ENCODE results near the gene IQSEC3.
"Not testable (repeated sequence)": the region's sequence is repeated elsewhere in the genome, so short reads cannot be mapped to it uniquely, and the experiment has no call there.

IQSEC3 gene

DNA sequence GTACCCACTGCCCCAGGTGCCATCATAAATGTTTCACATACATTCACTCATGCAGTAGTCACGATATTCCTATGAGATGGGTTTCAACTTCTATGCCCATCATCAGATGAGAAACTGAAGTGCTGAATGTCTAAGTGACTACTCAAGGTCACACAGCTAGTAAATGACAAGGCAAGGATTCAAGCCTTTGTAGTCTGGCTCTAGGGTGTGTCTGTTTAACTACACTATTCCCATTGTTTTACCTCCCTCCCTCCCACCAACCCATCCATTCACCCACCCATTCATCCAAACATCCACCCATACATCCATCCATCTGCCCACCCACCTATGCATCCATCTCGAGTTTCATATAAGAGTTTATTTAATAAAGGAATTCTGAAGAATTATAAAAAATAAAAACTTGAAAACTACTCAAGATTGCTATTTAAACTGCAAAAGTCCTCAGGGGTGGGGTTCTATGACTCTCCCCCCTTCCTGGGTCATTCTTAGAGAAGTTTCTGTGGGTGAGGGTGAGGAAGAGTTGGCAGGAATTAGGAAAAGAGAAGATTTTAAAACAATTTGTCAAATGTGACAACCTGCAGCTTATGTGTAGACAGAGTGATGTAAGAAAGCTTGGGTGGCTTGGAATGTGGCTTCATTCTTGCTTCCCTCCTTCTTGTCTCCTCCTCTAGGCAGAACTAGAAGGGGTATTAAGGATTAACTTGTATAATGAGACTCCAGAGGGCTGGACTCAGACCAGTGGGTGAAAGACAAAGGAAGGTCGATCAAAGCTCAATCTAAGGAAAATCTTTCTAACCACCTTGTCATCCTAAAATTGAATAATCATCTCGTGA, 13.4 kb upstream of the IQSEC3 start:
- DNase-seq (ENCODE audit: low spot score), result peak; percentile 3

DNA sequence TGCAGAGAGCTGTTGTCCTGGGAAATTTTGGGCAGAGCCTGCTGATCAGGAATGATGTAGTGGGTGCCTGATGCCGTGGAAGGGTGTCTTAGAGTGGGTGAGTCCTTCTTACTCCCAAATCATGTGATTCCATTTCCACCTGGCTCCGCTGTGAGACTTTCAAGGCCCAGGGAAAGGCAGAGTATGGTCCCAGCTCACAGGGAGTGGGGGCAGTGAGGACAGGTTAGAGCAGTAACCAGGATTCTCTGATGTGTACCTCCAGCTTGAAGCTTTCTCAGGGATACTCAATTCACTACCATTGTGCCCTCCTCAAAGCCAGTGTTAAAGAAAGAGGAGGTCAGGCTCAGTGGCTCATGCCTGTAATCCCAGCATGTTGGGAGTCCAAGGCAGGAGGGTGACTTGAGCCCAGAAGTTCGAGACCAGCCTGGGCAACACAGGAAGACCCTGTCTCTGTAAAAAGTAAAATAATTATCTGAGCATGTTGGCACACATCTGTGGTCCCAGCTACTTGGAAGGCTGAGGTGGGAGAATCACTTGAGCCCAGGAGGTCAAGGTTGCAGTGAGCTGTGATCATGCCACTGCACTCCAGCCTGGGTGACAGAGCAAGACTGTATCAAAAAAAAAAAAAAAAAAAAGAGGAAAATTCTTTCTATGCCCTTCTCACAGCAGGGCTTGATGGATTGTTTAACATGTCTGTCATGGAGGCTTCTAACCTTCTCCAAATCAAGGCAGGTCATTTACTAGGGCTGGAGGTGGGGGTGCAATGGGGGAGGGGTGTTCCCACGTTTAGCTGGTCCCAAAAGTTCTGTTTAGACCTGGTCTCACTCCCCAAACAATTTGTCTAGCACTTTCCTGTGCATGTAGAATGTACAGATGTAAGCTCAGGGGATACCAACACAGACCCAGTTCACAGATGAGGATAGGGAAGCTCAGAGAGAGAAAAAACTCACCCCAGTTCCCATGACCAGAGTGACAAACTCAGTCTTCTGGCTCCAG, 12.5 kb upstream of the IQSEC3 start:
- DNase-seq (ENCODE audit: low spot score), result peak; percentile 2

DNA sequence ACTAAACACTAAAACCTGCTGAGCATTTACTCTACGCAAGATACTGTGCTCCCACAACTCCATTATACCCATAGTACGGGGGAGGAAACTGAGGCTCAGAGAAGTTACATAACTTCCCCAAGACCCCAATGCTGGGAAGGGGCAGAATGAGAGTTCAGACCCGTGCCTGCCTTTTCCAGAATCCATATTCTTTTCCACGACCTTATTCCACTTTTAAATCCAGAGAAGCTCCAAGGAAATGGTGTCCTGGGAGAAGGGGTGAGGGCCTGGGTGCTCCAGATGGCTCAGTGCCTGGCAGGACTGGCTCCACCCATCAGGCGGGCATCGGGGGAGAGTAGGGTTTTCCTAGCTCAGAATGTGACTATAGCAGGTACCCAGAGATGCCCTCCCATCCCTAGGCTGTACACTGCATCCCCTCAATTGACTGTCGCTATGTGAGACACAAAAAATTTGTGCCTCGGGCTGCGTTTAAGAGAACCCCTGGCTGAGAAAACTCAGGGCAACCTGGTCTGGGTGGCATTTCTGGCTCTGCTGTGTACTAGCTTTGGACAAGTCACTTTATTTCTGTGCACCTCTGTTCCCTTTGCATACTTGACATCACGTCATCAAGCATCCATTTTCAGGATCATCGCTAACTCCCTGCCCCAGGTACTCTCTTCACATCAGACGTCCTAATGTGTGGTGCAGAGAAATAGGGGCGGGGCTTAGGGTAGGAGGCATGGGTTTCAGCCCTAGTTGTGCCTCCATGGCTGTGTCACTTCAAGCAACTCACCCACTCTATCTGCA, 11.6 kb upstream of the IQSEC3 start:
- peak; percentile 3 for DNase-seq (ENCODE audit: low spot score)

DNA sequence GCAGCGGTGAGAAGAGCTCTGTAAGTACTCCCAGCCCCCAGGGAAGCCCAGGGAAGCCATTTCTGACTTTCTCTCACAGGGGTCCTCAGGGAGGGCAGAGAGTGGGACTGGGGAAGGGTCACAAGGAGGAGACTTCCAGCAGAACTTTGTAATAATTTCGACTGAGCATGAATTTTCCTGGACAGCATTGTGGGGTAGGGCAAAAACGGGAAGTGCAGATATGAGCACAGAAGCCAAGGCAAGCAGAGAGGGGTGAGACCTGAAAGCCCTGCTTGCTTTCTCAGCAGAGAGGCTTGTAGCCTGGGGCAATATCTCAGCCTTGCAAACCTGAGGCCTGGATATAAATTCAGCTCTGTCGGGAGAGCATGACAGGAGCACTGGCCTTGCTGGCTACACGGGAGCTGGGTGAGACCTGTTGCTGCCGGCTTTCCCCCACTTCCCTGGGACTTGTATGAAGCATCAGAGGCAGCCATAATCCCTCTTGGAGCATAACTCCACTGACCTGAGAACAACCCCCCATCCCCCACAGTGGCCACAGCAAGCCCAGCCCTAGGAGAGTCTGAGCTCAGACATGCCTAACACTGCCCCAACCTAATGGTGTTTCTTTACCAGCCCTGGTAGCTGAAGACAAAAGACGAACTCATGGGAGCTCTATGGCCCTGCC, 9.8 kb upstream of the IQSEC3 start:
- DNase-seq (ENCODE audit: low spot score), result peak; percentile 1

DNA sequence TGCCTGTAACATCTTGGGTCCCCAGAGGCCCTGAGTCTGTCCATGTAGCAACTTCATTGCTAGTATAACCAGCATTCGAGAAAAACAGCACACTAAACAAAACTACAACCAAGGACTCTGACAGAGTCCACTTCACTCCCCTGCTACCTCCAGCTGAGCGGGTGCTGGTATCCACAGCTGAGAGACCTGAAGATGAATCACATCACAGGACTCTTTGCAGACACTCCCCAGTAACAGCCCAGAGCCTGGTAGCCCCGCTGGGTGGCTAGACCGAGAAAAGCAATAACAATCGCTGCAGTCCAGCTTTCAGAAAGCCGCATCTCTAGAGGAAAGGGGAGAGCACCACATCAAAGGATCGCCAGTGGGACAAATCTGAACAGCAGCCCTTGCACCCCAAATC, 9.0 kb upstream of the IQSEC3 start:
- no peak for DNase-seq (ENCODE audit: low spot score)

DNA sequence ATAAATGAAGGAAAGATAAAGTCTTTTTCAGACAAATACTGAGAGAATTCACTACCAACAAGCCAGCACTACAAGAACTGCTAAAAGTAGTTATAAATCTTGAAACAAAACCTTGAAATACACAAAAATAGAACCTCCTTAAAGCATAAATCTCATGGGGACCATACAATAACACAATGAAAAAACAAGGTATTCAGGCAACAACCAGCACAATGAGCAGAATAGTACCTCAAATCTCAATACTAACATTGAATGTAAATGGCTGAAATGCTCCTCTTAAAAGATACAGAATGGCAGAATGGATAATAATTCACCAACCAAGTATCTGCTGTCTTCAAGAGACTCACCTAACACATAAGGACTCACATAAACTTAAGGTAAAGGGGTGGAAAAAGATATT, 7.7 kb upstream of the IQSEC3 start:
- DNase-seq (ENCODE audit: low spot score), result no peak

DNA sequence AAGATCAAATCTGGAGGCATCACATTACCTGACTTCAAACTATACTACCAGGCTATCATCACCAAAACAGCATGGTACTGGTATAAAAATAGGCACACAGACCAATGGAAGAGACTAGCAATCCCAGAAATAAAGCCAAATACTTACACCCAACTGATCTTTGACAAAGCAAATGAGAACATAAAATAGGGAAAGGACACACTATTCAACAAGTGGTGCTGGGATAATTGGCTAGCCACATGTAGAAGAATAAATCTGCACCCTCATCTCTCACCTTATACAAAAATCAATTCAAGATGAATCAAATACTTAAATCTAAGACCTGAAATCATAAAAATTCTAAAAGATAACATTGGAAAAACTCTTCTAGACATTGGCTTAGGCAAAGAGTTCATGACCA, 4.7 kb upstream of the IQSEC3 start:
- DNase-seq (ENCODE audit: low spot score), result not testable (repeated sequence)

DNA sequence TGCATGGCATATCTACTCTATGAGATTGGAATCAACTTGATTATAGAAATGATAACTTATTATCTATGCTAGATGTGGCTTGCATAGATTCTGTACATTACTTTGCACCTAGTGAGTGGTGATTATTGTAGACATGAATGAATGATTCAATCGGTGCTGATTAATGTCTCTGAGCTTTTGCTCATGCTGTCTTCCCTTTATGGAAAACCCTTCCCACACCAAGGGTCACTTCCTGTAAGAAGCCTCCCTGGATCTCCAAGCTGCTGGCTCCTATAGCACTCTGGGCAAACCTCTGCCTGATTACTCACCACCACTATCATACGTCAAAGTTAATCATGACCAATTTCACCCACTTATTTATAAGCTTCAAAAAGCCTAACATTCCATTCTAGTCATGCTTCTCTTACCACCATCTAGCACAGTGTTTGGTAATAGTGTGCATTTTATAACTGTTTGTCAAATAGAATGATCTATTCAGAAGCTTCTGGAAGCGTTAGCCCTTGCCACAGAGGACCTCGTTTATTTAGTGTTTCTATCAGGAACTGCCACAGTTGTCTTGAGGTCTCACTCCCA, 990 bp upstream of the IQSEC3 start:
- DNase-seq (ENCODE audit: low spot score), result peak; percentile 62

DNA sequence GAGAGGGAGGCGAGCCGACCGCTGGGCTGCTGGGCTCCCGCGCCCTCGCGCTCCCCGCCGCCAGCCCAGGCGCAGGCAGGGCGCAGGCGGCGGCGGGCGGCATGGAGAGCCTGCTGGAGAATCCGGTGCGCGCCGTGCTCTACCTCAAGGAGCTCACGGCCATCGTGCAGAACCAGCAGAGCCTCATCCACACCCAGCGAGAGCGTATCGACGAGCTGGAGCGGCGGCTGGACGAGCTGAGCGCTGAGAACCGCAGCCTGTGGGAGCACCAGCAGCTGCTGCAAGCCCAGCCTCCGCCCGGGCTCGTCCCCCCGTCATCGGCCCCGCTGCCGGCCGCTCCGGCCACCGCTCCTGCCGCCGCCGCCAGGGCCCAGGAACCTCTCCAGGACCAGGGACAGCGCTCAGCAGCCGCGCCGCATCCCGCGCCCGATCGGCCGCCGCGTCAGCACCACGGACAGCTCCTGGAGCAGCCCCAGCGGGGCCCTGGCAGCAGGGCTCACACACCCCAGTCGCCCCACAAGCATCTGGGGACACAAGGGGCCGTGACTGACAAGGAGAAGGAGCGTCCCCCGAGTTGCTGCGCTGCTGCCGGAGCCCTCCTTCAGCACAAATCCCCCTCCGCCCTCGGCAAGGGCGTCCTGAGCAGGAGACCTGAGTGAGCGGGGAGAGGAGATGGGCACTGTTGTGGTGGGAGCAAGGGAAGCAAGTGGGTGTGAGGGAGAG, 376 bp downstream of the IQSEC3 start:
- not testable (repeated sequence) for DNase-seq (ENCODE audit: low spot score)

DNA sequence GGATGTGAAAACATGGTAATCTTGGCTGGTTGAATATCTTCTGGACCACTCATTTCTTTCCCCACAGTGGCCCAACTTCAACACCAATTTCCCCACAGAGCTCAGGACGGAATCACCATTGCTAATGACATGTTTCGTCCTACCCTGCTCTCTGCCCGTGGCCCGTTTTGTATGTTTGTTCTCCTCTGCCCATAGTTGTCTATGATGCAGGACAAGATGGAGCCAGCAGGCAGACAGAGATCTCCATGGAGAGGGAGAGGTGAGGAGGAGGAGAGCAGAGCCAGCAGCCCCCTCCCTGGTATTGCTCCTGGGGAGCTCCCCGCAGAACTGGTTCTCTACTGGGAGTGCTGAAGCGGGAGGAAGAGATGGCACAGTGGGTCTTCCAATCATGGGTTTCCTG, 3.1 kb downstream of the IQSEC3 start:
- not testable (repeated sequence) for DNase-seq (ENCODE audit: low spot score)

DNA sequence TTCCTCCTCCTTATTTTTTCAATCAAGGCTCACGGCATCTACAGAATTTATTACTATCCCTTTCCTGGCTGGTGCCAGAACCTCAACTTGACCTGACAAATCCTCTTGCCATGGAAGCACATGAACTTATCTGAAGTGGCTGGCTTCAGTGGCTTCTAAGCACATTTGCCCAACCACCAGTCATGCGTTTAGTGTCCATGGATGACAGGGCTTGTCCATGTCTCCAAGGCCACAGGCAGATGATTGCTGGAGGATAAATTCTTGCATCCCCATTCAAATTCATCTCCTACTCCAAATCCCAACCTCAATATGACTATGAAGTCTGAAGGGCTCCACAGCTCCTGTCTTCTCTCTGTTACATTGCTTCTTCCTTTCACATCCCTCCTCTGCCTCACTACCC, 4.0 kb downstream of the IQSEC3 start:
- DNase-seq (ENCODE audit: low spot score), result not testable (repeated sequence)

DNA sequence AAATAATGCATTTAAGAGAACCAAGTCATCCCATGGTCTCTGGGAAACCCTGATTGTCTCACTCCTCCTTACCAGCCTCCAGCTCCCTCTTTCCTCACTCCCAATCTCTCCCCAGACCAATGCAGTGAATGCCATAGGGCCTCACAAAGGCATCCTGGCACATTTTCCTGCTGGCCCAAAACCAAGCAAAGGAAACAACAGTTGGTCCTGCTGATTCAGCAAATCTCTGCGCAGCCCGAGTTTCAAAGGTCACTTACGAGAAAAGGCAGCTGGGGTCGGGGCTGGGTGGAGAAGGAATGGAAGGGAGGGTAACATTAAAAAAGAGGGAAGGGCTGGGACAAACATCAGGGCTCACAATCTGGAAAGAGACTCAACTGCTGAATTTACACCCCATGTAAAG, 5.5 kb downstream of the IQSEC3 start:
- DNase-seq (ENCODE audit: low spot score), result not testable (repeated sequence)

DNA sequence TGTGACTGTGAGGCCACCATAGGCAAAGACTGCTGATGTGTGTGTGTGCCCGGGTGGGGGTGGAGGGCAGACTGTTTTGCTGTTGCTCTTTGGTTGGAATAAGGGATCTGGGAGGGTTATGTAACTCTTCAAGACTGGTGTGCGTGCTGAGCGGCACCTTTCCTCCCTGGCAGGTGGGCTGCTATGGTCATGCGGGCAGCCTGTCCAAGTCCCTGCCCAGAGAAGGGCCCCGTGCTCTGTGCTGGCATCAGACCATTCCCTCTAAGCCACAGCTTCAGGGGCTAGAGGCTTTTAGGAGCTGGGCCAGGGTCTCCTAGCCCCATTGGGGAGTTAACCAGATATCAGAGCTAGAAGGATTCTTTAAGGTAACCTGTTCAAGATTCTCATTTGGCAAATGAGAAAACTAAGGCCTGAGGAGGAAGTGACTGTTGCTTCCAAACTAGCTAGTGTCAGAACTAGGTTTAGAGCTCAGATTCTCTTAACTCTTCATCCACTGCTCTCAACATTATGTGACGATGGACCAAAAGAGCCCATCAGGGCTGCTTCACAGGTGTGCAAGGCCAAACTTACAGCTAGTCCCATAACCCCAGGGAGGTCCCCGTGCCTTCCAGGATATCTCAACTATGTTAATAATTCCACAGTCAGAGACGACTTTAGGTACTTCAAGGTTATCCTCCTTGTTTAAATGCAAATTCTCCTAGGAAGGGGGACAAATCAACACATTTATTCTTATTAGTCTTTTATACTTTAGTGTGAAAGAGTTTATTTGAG, 8.0 kb downstream of the IQSEC3 start:
- DNase-seq (ENCODE audit: low spot score), result not testable (repeated sequence)

DNA sequence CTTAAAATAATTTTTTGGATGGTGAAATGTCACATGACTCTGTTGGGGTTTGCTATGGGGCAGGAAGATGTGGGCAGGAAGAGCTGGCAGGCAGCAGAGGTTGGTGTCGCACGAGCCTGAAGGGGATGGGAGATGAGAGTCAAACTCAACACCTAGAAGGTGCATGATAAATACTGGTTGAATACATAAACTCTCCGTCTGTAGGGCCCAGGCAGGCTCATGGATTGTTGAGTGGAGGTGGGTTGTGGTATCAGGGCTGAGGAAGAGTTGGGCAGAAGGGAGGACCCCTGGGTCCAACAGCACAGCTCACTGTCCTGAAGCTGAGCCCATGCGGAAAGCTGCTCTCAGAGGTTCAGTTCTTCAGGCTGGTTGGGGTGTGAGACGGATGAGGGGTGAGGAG, 9.0 kb downstream of the IQSEC3 start:
- not testable (repeated sequence) for DNase-seq (ENCODE audit: low spot score)

DNA sequence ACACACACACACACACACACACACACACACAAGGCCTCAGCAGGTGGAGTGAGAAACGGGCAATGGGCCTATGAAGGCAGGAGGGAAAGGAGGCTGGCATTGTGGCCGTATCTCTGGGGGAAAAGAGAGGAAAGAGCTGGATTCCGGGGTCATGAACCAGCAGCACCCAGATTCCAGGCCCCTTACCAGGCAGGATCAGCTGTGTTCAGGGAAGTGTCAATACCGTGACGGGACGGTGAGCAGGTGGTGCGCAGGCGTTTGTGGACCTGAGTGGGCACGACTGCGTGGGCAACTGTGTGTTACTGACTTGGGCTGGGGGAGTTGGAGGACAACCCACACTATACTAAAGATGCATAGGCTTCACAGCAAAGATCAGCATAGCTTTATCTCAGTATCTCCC, 9.5 kb downstream of the IQSEC3 start:
- DNase-seq (ENCODE audit: low spot score), result not testable (repeated sequence)

DNA sequence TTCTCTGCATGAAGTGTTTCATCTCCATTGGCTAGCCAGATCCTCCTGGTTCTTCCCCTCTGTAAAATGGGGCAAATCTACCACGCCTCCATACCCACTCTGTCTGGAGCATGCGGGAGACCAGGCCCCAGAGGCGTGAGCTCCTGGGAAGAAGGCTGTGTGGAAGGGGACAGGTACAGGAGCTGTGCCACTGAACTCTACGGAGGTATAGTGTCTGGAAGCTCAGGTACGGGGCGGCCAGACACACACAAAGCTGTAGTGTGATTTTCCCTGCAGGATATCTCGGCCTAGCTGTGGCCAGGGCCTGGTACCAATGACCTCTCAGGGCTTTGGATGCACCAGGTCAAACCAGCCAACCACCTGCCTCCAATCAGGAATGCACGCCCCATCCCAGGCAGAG, 10.0 kb downstream of the IQSEC3 start:
- DNase-seq (ENCODE audit: low spot score), result not testable (repeated sequence)

DNA sequence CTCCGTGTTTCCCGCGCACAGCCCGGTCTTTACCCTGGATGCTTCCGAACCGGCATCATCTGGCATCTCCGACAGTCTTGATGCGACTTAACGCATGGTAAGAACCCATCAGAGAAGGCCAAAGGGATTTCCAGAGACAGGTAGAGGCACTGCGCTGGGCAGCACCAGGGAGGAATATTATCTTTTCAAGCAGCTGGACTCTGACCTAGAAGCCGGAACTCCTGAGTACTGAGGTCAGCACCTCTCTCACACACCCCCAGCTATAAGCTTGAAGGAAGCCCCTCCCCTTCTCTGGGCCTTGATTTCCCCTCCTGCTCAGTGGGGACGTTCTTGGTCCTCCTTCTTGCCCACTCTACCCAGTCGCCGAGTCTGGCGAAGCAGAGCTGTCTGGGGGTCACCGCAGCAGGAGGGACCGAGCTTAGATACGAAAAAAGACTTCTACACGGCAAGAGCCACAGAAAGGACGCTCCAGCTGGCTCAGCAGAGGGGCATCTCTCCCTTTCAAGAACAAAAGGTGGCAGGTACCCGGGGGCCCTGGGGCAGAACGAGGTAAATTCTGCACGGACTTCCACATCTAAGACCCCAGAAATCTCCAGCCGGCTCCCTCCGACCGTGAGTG, 10.6 kb downstream of the IQSEC3 start:
- not testable (repeated sequence) for DNase-seq (ENCODE audit: low spot score)

DNA sequence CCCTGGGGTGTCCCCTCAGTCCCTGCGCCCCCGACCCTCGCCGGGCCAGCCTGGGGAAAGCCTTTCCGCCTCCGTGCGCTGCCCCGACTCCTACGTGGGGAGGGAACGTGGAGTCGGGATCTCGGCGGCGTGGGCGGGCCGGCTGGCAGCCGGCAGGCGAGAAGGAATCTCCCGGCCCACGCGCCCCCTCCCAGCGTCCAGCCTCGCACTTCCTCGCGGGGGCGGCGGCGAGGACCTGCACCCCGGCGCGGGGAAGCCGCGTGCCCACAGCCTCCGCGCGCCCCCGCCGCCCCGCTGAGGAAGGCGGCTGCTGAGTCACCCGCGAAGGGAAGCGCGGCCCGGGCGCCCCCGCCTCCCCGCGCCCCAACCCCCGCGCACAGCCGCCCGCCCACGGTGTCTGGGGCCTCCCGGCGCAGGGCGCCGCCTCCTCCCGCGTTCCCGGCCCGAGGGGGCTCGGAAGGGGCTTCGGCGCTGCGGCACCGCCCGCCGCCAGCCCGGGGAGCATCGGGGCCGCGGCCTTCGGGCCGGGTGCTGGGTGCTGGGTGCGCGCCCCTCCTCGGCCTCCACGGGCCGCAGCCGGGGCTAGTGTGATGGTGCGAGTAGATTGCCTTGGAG, 11.3 kb downstream of the IQSEC3 start:
- not testable (repeated sequence) for DNase-seq (ENCODE audit: low spot score)

DNA sequence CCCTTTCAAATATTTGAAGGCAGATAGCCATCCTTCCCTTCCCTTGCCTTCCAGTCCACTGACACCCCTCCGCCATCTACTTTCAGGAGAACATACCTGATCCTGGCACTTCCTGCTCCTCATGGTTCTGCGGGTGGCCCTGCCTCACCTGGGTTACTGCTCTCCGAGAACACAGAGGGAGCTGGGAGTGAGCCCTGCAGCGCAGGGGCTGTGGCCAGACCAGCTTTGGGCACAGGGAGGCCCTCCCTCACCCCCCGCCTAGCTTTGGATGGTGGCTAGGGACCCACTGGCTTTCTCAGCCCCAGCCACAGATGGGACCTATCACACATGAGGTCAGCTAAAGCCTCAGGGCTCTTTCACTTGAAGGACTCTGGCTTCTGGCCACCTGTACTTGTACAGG, 12.4 kb downstream of the IQSEC3 start:
- no peak for DNase-seq (ENCODE audit: low spot score)
